T-helper 2 cell (primary cell): ENCODE results near the gene CTNNA1.

ENCODE experiments used
- DNase-seq, 5 experiments: peaks; one replicate each; pipeline versions ENCODE4 v3.0.0 to v3.0.0-alpha.2; 2012 to 2022

The CTNNA1 gene

GRCh38 chr5:138933522-138934290 is 180.5 kb downstream of the CTNNA1 start:
- DNase-seq: no peak

- no peak for DNase-seq
Measured at GRCh38 chr5:138934971-138935370, 181.7 kb downstream of the CTNNA1 start.

- no peak for DNase-seq
Measured at GRCh38 chr5:138935466-138935865, 182.2 kb downstream of the CTNNA1 start.

- DNase-seq: no peak
Measured at GRCh38 chr5:138936225-138936967, 183.2 kb downstream of the CTNNA1 start.

GRCh38 chr5:138936968-138937345 is 183.7 kb downstream of the CTNNA1 start:
- DNase-seq: no peak

GRCh38 chr5:138937392-138938387 is 184.5 kb downstream of the CTNNA1 start:
- no peak for DNase-seq

GRCh38 chr5:138938526-138938925 is 185.3 kb downstream of the CTNNA1 start:
- peak in 1 of 5 experiments; percentile 10 for DNase-seq

- no peak for DNase-seq
Measured at GRCh38 chr5:138942066-138942465, 188.8 kb downstream of the CTNNA1 start.

GRCh38 chr5:138942861-138943260 is 189.6 kb downstream of the CTNNA1 start:
- no peak for DNase-seq

- no peak for DNase-seq
Measured at GRCh38 chr5:138943599-138944173, 190.5 kb downstream of the CTNNA1 start.

GRCh38 chr5:138944527-138945322 is 191.5 kb downstream of the CTNNA1 start:
- DNase-seq: no peak

GRCh38 chr5:138945421-138946240 is 192.4 kb downstream of the CTNNA1 start:
- no peak for DNase-seq

- DNase-seq: no peak
Measured at GRCh38 chr5:138946241-138946623, 193.0 kb downstream of the CTNNA1 start.

- no peak for DNase-seq
Measured at GRCh38 chr5:138946831-138947560, 193.8 kb downstream of the CTNNA1 start.

- DNase-seq: no peak
Measured at GRCh38 chr5:138947780-138948179, 194.6 kb downstream of the CTNNA1 start.

GRCh38 chr5:138948471-138949222 is 195.4 kb downstream of the CTNNA1 start:
- DNase-seq: no peak

- no peak for DNase-seq
Measured at GRCh38 chr5:138949223-138949574, 196.0 kb downstream of the CTNNA1 start.

- no peak for DNase-seq
Measured at GRCh38 chr5:138949988-138950387, 196.8 kb downstream of the CTNNA1 start.

GRCh38 chr5:138950421-138951031 is 197.3 kb downstream of the CTNNA1 start:
- DNase-seq: no peak
